Dermis microvascular lymphatic vessel endothelial cell (primary cell): ENCODE results near the gene VAMP3. TPM values are rescaled to one million over a fixed set of nuclear protein-coding genes. Genes with fewer than 3 reads are reported as not detected.
A peak's percentile ranks its signal among the peaks of the same experiment; 100 is the strongest.
"Not testable (repeated sequence)": the region's sequence is repeated elsewhere in the genome, so short reads cannot be mapped to it uniquely, and the experiment has no call there.

Source experiments
- DNase-seq, 2 donors: peaks; one replicate each; pipeline versions ENCODE4 v3.0.0 to v3.0.0-alpha.2; 2010; ENCODE audit warnings: low read depth in 2 of 2
- total RNA-seq: library from RNA; depleted of rRNA; stranded (reverse); fragments of >200 nt; gene quantifications from 2 replicates; pipeline ENCODE4 v1.2.1, GENCODE V29; 2014

VAMP3 gene
- total RNA-seq, 1 donor from 2014 or later: 77.0 TPM

GRCh38 chr1:7767176-7767575 lies 3.9 kb upstream of the VAMP3 start:
- no peak for DNase-seq

- DNase-seq: no peak
These were observed 2.5 kb upstream of the VAMP3 start for GRCh38 chr1:7768583-7768982.

- DNase-seq: no peak
These were observed 1.3 kb upstream of the VAMP3 start for GRCh38 chr1:7769673-7770412.

- DNase-seq: no peak
These were observed 463 bp upstream of the VAMP3 start for GRCh38 chr1:7770669-7770996.

GRCh38 chr1:7771823-7772299 lies 765 bp downstream of the VAMP3 start:
- DNase-seq: no peak

GRCh38 chr1:7777591-7777990 lies 6.5 kb downstream of the VAMP3 start:
- DNase-seq: no peak

- no peak for DNase-seq
These were observed 7.1 kb downstream of the VAMP3 start for GRCh38 chr1:7778133-7778628.

GRCh38 chr1:7780976-7781375 lies 9.9 kb downstream of the VAMP3 start:
- no peak for DNase-seq

GRCh38 chr1:7781501-7781900 lies 10.4 kb downstream of the VAMP3 start:
- no peak for DNase-seq

GRCh38 chr1:7781923-7782495 lies 10.9 kb downstream of the VAMP3 start:
- no peak for DNase-seq

GRCh38 chr1:7783178-7783711 lies 12.1 kb downstream of the VAMP3 start:
- peak in 1 of 2 donors; percentile 61 for DNase-seq

GRCh38 chr1:7783826-7784491 lies 12.9 kb downstream of the VAMP3 start, which contains the start of gene PER3:
PER3 (plus strand) TSS chr1:7784291; CDS start chr1:7784878, 587 bp downstream.
- DNase-seq: peak; percentile 90 to 98

- DNase-seq: no peak
These were observed 13.5 kb downstream of the VAMP3 start for GRCh38 chr1:7784492-7785071.

GRCh38 chr1:7785108-7785507 lies 14.0 kb downstream of the VAMP3 start:
- DNase-seq: no peak

GRCh38 chr1:7786795-7787194 lies 15.7 kb downstream of the VAMP3 start:
- no peak for DNase-seq

- no peak for DNase-seq
These were observed 18.7 kb downstream of the VAMP3 start for GRCh38 chr1:7789828-7790227.

- DNase-seq: not testable (repeated sequence)
These were observed 19.9 kb downstream of the VAMP3 start for GRCh38 chr1:7791027-7791426.

GRCh38 chr1:7795406-7795805 lies 24.3 kb downstream of the VAMP3 start:
- DNase-seq: no peak

- no peak for DNase-seq
These were observed 34.4 kb downstream of the VAMP3 start for GRCh38 chr1:7805460-7805859.

GRCh38 chr1:7808253-7808844 lies 37.3 kb downstream of the VAMP3 start:
- peak; percentile 26 to 50 for DNase-seq

GRCh38 chr1:7809742-7810141 lies 38.6 kb downstream of the VAMP3 start:
- DNase-seq: no peak
